Measurements from ENCODE around the gene MYOF.

- no peak for TF ChIP-seq CTCF (IDR thresholded peaks at IDR 0.05)
- TF ChIP-seq POLR2A (IDR thresholded peaks at IDR 0.05), result no peak
Observed at GRCh38 chr10:93457511-93457910, 24.6 kb downstream of the MYOF start.
